ENCODE data around the gene ADPRHL1. TPM values are rescaled to one million over a fixed set of nuclear protein-coding genes. Genes with fewer than 3 reads are reported as not detected.

The ADPRHL1 gene
- total RNA-seq, 1 experiment from 2014 or later, result 1.5 TPM

GRCh38 chr13:113490496-113491417 is 37.5 kb upstream of the ADPRHL1 start, which contains the start of gene DCUN1D2 (continued):
- TF ChIP-seq MLX (CRISPR knock-in tag; IDR thresholded peaks at IDR 0.05) (no peak), ZNF532 (CRISPR knock-in tag; IDR thresholded peaks at IDR 0.05; ENCODE audit: borderline replicate concordance) (no peak), CDX4 (CRISPR knock-in tag; IDR thresholded peaks at IDR 0.05; ENCODE audit: borderline replicate concordance) (no peak), MYBL2 (CRISPR knock-in tag; IDR thresholded peaks at IDR 0.05) (no peak), FOXK1 (CRISPR knock-in tag; IDR thresholded peaks at IDR 0.05) (peak; percentile 39; the same call in 1 of the 2 replicates), IRF1 (CRISPR knock-in tag; IDR thresholded peaks at IDR 0.05) (peak; percentile 43; the same call in 1 of the 2 replicates), HMGXB4 (CRISPR knock-in tag; IDR thresholded peaks at IDR 0.05) (peak; percentile 43; the same call in 1 of the 2 replicates), JUN (CRISPR knock-in tag; IDR thresholded peaks at IDR 0.05) (0 out of 2 replicates have a peak, but pooled peaks have one; percentile 37), AFF4 (CRISPR knock-in tag; IDR thresholded peaks at IDR 0.05; ENCODE audit: borderline replicate concordance) (peak; percentile 30; the same call in 1 of the 2 replicates), ZSCAN18 (CRISPR knock-in tag; IDR thresholded peaks at IDR 0.05) (0 out of 2 replicates have a peak, but pooled peaks have one; percentile 44), ZMAT4 (CRISPR knock-in tag; IDR thresholded peaks at IDR 0.05) (0 out of 2 replicates have a peak, but pooled peaks have one; percentile 10), PRDM15 (CRISPR knock-in tag; IDR thresholded peaks at IDR 0.05) (0 out of 2 replicates have a peak, but pooled peaks have one; percentile 17), CREB1 (CRISPR knock-in tag; IDR thresholded peaks at IDR 0.05) (no peak; the same call in 1 of the 2 replicates), ATF1 (CRISPR knock-in tag; IDR thresholded peaks at IDR 0.05) (no peak), SOX15 (CRISPR knock-in tag; IDR thresholded peaks at IDR 0.05) (no peak), ATF3 (CRISPR knock-in tag; conservative IDR thresholded peaks at IDR 0.05) (no peak)
